Smooth muscle cell (in vitro differentiated cells): ENCODE results near the gene DPP3. TPM values are rescaled to one million over a fixed set of nuclear protein-coding genes. Genes with fewer than 3 reads are reported as not detected.

ENCODE experiments used
- DNase-seq: peaks from one replicate; lab custom pipeline; 2025; ENCODE audit not compliant: unreplicated experiment; lab: John Stamatoyannopoulos, UW
- H2AFZ ChIP-seq: fragments of 200-600 bp; sonication (generic); 2 replicates; pipeline ENCODE4 v1.6.0; 2016; ENCODE audit warnings: antibody characterized with exemption, low read depth, mild to moderate bottlenecking
- H3F3A ChIP-seq: fragments of 200-600 bp; sonication (generic); 2 replicates; pipeline ENCODE4 v1.6.0; 2017; ENCODE audit warnings: antibody characterized with exemption, low read depth
- H3K27ac ChIP-seq: fragments of 200-600 bp; sonication (generic); 2 replicates; pipeline ENCODE4 v1.5.1; 2016; ENCODE audit warnings: low read depth, mild to moderate bottlenecking
- H3K27me3 ChIP-seq: fragments of 200-600 bp; sonication (generic); 2 replicates; pipeline ENCODE4 v1.6.1; 2016; ENCODE audit warnings: low read depth, mild to moderate bottlenecking
- H3K36me3 ChIP-seq: fragments of 200-600 bp; sonication (generic); 2 replicates; pipeline ENCODE4 v1.5.1; 2016; ENCODE audit warnings: low read depth
- H3K4me1 ChIP-seq: fragments of 200-600 bp; sonication (generic); 2 replicates; pipeline ENCODE4 v1.5.1; 2016; ENCODE audit warnings: low read depth
- H3K4me2 ChIP-seq: fragments of 200-600 bp; sonication (generic); 2 replicates; pipeline ENCODE4 v1.6.0; 2016; ENCODE audit warnings: mild to moderate bottlenecking
- H3K4me3 ChIP-seq: fragments of 200-600 bp; sonication (generic); 2 replicates; pipeline ENCODE4 v1.5.1; 2016; ENCODE audit warnings: mild to moderate bottlenecking
- H3K79me2 ChIP-seq: fragments of 200-600 bp; sonication (generic); 2 replicates; pipeline ENCODE4 v1.6.0; 2016; ENCODE audit warnings: low read depth, mild to moderate bottlenecking
- H3K9ac ChIP-seq: fragments of 200-600 bp; sonication (generic); 2 replicates; pipeline ENCODE4 v1.6.0; 2016; ENCODE audit warnings: low read depth
- H3K9me3 ChIP-seq: fragments of 200-600 bp; sonication (generic); replicated peaks from 2 replicates; pipeline ENCODE4 v1.5.1; 2016; ENCODE audit warnings: low read depth
- H4K20me1 ChIP-seq: fragments of 200-600 bp; sonication (generic); 2 replicates; pipeline ENCODE4 v1.6.0; 2016; ENCODE audit warnings: low read depth
- WGBS: methylation state at CpG from one replicate; pipeline ENCODE4 v1.1.7; 2016; ENCODE audit warnings: low lambda C conversion rate; 5-methylcytosine and 5-hydroxymethylcytosine counted together
- polyA plus RNA-seq: library from polyadenylated mRNA; unstranded; fragments of >200 nt; fragmentation: Nextera tagmentation; extraction: Ambion mirVana; gene quantifications from 2 replicates; pipeline ENCODE4 v1.2.1, GENCODE V29; 2016
- total RNA-seq: library from RNA; depleted of rRNA; stranded (reverse); fragments of >200 nt; gene quantifications from 2 replicates; pipeline ENCODE4 v1.2.3, GENCODE V29; 2014
- TF ChIP-seq, protein P1 (sequence below): fragments of 200-600 bp; sonication (generic); IDR thresholded peaks from 2 replicates; pipeline ENCODE4 v1.5.1; 2017; ENCODE audit warnings: borderline replicate concordance, mild to moderate bottlenecking, antibody characterized with exemption; ENCODE audit not compliant: insufficient read depth, poor library complexity, severe bottlenecking

DPP3 gene
- total and polyA plus RNA-seq, 2 experiments from 2014 or later, result 34.6 to 40.1 TPM

DNA sequence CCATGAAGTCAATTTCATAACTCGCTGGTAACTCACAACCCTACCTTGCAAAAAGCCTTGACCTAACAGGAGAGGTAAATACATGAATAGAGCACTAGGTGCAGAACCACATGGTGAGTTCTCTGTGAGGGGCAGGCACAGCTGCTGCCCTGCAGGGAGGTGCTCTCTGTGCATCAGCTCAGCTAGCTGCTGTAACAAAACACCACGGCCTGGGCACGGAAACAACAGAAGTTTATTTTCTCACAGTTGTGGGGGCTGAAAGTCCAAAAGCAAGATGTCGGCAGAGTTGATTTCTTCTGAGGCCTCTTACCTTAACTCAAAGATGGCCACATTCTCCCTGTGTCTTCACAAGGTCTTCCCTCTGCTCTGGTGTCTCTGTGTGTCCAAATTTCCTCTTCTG lies 28.6 kb upstream of the DPP3 start:
- H3K4me3 ChIP-seq, result no peak overlapping the region
- no peaks in the 10 kb centered on the region for H3K79me2 ChIP-seq
- H3K36me3 ChIP-seq, result no peaks in the 10 kb centered on the region
- TF ChIP-seq, protein P1, sequence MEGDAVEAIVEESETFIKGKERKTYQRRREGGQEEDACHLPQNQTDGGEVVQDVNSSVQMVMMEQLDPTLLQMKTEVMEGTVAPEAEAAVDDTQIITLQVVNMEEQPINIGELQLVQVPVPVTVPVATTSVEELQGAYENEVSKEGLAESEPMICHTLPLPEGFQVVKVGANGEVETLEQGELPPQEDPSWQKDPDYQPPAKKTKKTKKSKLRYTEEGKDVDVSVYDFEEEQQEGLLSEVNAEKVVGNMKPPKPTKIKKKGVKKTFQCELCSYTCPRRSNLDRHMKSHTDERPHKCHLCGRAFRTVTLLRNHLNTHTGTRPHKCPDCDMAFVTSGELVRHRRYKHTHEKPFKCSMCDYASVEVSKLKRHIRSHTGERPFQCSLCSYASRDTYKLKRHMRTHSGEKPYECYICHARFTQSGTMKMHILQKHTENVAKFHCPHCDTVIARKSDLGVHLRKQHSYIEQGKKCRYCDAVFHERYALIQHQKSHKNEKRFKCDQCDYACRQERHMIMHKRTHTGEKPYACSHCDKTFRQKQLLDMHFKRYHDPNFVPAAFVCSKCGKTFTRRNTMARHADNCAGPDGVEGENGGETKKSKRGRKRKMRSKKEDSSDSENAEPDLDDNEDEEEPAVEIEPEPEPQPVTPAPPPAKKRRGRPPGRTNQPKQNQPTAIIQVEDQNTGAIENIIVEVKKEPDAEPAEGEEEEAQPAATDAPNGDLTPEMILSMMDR, result no peak
- no peaks in the 10 kb centered on the region for H3K27me3 ChIP-seq
- no peaks in the 10 kb centered on the region for H3K4me1 ChIP-seq
- H3K9ac ChIP-seq, result no peak overlapping the region
- H2AFZ ChIP-seq, result no peak overlapping the region
- no peaks in the 10 kb centered on the region for H4K20me1 ChIP-seq
- no peak for DNase-seq
- WGBS, result 83% methylated on average over 4 of the region's 4 CpGs
- H3K9me3 ChIP-seq, result no peaks in the 10 kb centered on the region
- no peak overlapping the region for H3K4me2 ChIP-seq
- no peak overlapping the region for H3K27ac ChIP-seq
- no peaks in the 10 kb centered on the region for H3F3A ChIP-seq

DNA sequence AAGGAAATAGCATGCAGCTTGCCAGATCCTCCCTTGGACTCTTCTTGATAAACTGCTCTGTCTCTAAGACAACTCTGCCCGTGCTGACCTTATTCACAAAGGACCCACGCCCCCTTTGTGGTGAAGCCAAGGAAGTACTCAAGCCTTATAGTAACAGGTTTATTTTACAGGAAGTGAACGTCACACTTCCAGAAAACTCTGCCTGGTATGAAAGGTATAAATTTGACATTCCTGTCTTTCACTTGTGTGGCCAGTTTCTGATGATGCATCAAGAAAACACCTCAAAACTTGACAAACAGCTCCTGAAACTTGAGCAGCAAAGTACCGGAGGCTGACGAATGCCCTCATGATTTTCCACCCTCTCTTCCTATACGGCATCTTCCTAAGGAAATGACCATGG lies 26.0 kb upstream of the DPP3 start:
- no peak for DNase-seq
- WGBS, result 61% methylated on average over 6 of the region's 6 CpGs

DNA sequence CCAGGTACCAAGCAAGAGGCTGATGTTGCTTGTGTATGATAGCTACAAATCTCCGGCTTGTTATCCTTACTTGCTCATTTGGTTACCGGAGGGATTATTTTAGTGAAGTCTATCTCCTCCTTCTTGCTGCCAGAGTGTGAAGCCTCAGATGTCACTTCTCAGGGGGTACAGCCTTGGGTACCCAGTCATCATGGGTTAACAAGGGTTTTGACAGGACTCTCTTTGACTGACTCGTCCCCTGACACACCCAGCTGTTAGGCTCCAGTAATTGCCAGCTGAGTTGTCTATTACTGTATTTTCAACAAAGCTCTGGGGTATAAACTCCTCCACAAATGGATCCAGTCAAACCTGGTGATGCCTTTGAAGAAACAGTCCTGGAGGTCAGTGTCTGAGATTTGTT lies 25.4 kb upstream of the DPP3 start:
- TF ChIP-seq, protein P1, result no peak
- Histone ChIP-seq H3K4me1 (no peaks in the 10 kb centered on the region), H3K9ac (peak overlapping the region; percentile 35), H3K4me2 (no peak overlapping the region), H3K79me2 (no peaks in the 10 kb centered on the region), H3K27me3 (no peaks in the 10 kb centered on the region), H3K4me3 (no peak overlapping the region), H2AFZ (no peak overlapping the region), H3K9me3 (no peaks in the 10 kb centered on the region), H4K20me1 (no peaks in the 10 kb centered on the region), H3K27ac (peak overlapping the region; percentile 70), H3F3A (no peaks in the 10 kb centered on the region), H3K36me3 (no peaks in the 10 kb centered on the region)
- no peak for DNase-seq
- WGBS, result 76% methylated on average over 3 of the region's 3 CpGs

More for the DNA sequence above, 26.0 kb upstream of the DPP3 start:
- Histone ChIP-seq H3K9me3 (no peaks in the 10 kb centered on the region), H3K27ac (peak overlapping the region; percentile 70), H3K4me1 (no peaks in the 10 kb centered on the region), H4K20me1 (no peaks in the 10 kb centered on the region), H3K4me3 (no peak overlapping the region), H3K4me2 (no peak overlapping the region), H3F3A (no peaks in the 10 kb centered on the region), H3K79me2 (no peaks in the 10 kb centered on the region), H2AFZ (no peak overlapping the region), H3K9ac (peak overlapping the region; percentile 35), H3K36me3 (no peaks in the 10 kb centered on the region), H3K27me3 (no peaks in the 10 kb centered on the region)
- TF ChIP-seq, protein P1, result no peak

DNA sequence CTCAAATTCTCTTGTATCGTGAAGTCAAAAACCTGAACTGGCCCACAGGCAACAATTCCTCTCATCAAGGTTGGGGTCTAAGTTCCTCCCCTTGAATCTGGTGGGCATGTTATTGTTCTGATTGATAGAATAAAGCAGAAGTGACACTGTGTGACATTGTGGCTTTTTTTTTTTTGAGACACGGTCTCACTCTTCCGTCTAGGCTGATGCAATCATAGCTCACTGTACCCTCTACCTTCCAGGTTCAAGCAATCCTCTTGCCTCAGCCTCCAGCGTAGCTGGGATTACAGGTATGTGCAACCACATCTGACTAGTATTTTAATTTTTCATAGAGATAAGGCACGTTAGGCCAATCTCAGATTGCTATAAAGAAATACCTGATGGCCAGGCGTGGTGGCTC lies 22.4 kb upstream of the DPP3 start:
- TF ChIP-seq, protein P1, result no peak
- DNase-seq, result no peak
- Histone ChIP-seq H3K36me3 (no peaks in the 10 kb centered on the region), H4K20me1 (no peaks in the 10 kb centered on the region), H3K79me2 (no peaks in the 10 kb centered on the region), H3K9ac (no peak overlapping the region), H3K27me3 (no peaks in the 10 kb centered on the region), H2AFZ (no peak overlapping the region), H3K4me3 (no peak overlapping the region), H3K27ac (no peak overlapping the region), H3K9me3 (no peaks in the 10 kb centered on the region), H3K4me1 (no peaks in the 10 kb centered on the region), H3F3A (no peaks in the 10 kb centered on the region), H3K4me2 (no peak overlapping the region)
- WGBS, result 91% methylated on average over 6 of the region's 6 CpGs
